ENCODE measurements around the gene KLHDC9. TPM values are rescaled to one million over a fixed set of nuclear protein-coding genes. Genes with fewer than 3 reads are reported as not detected.

KLHDC9 gene
- total and polyA plus RNA-seq, 2 donors (not counting 1 experiment from before 2014, with no cell fraction given), result 1.6 to 2.7 TPM

DNA sequence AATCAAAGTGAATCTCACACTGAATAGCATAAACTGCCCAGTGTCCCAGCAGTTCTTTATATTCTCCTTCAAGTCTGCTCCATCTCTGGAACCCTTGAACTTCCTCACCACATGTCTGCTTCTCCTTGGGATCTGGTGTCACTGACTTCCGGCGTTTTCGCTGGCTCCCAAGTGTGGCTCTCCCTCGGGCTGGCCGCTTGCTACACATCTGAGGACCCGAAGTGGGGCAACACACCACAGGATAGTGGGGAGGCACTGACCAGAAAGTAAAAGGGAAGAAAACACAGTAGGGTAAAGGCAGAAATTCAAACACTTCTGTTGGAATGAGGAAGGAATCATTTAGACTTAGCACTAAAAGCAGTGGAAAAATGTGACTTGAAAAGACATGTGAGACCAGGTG, 24.8 kb downstream of the KLHDC9 start:
- intact Hi-C loops (cut with micrococcal nuclease), result no loop called here
- Mint-ChIP-seq H3K4me1 (peaks cover 48% of the 10 kb centered on the region), H3K27me3 (no peaks in the 10 kb centered on the region), H3K27ac (peak overlapping the region; percentile 64), H3K4me3 (no peak overlapping the region), H3K9me3 (ENCODE audit: insufficient read depth) (no peaks in the 10 kb centered on the region)
- H3K4me2 ChIP-seq (replicated peaks; ENCODE audit: low read depth, low read length, poor library complexity, severe bottlenecking), result no peak overlapping the region
- peaks cover 2 to 62% of the 10 kb centered on the region in 2 experiments for H3K36me3 ChIP-seq (replicated peaks in 1 of 2; ENCODE audit: control extremely low read depth in 1 of 2, control insufficient read depth in 1 of 2, extremely low read depth in 1 of 2, insufficient read depth in 2 of 2, low read length in 1 of 2)
- ChIA-PET CTCF (no interaction called here), POLR2A (interaction anchor here (0.7 kb wide), 1 partner anchor 27 kb away, joined by 7 read pairs; no protein-coding TSS in a partner anchor)
- DNase-seq (no peak), ATAC-seq (ENCODE audit: low read depth) (no peak)
- H3K4me3 ChIP-seq (ENCODE audit: control extremely low read depth in 1 of 5, extremely low read depth in 1 of 5, insufficient read depth in 1 of 5, low read depth in 2 of 5, low read length in 4 of 5), result no peak overlapping the region
- 98% methylated on average over 6 of the region's 6 CpGs for WGBS (ENCODE audit: insufficient coverage)
- H2AFZ ChIP-seq (ENCODE audit: insufficient read depth, low read depth, low read length, poor library complexity, severe bottlenecking), result no peak overlapping the region
- H3K9me3 ChIP-seq (ENCODE audit: control extremely low read depth in 1 of 3, control insufficient read depth in 2 of 3, insufficient read depth in 1 of 3, low read length in 2 of 3), result no peaks in the 10 kb centered on the region
- H3K9ac ChIP-seq (ENCODE audit: low read length), result no peak overlapping the region
- no peaks in the 10 kb centered on the region for H3K27me3 ChIP-seq (replicated peaks in 1 of 4; ENCODE audit: control extremely low read depth in 1 of 4, control insufficient read depth in 3 of 4, insufficient read depth in 4 of 4, low read length in 3 of 4)
- peak overlapping the region in 1 of 2 donors; percentile 5 for H3K27ac ChIP-seq (ENCODE audit: low read length in 2 of 2)
- H4K20me1 ChIP-seq (ENCODE audit: control insufficient read depth, insufficient read depth, low read length, poor library complexity, severe bottlenecking), result no peaks in the 10 kb centered on the region
- no peak for TF ChIP-seq EZH2 (IDR thresholded peaks at IDR 0.05; ENCODE audit: borderline replicate concordance, insufficient read depth, low read depth, low read length, poor library complexity, severe bottlenecking)
- TF ChIP-seq, protein P1, sequence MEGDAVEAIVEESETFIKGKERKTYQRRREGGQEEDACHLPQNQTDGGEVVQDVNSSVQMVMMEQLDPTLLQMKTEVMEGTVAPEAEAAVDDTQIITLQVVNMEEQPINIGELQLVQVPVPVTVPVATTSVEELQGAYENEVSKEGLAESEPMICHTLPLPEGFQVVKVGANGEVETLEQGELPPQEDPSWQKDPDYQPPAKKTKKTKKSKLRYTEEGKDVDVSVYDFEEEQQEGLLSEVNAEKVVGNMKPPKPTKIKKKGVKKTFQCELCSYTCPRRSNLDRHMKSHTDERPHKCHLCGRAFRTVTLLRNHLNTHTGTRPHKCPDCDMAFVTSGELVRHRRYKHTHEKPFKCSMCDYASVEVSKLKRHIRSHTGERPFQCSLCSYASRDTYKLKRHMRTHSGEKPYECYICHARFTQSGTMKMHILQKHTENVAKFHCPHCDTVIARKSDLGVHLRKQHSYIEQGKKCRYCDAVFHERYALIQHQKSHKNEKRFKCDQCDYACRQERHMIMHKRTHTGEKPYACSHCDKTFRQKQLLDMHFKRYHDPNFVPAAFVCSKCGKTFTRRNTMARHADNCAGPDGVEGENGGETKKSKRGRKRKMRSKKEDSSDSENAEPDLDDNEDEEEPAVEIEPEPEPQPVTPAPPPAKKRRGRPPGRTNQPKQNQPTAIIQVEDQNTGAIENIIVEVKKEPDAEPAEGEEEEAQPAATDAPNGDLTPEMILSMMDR (IDR thresholded peaks at IDR 0.05), result no peak
- peaks cover 45% of the 10 kb centered on the region for H3K79me2 ChIP-seq (ENCODE audit: control insufficient read depth, insufficient read depth, low read length)
- peaks cover 30 to 36% of the 10 kb centered on the region in 2 donors for H3K4me1 ChIP-seq (ENCODE audit: control insufficient read depth in 2 of 2, insufficient read depth in 2 of 2, low read length in 2 of 2)

DNA sequence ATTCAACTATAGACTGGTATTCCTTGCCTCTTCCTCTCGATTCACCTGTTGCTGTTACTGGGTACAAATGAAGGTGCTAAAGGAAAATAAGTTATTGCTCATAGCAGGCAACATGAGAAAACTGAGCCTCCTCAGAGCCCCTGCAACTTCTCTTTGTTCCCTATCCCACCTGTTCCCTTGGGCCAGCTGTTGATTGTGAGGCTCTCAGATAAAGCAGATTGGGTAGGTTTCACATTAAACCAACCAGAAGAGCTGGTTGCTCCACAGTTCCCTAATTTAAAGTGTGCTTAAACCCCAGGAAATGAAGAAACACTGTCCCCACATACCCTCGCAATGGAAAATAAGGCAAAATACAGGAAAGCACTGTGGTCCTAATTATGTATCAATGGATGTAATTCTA, 29.5 kb downstream of the KLHDC9 start:
- H3K9me3 ChIP-seq (ENCODE audit: control extremely low read depth in 1 of 3, control insufficient read depth in 2 of 3, insufficient read depth in 1 of 3, low read length in 2 of 3), result no peaks in the 10 kb centered on the region
- POLR2A ChIA-PET, result interaction anchor here (0.5 kb wide), 1 partner anchor 69 kb away, joined by 5 read pairs; no protein-coding TSS in a partner anchor
- H3K36me3 ChIP-seq (replicated peaks in 1 of 2; ENCODE audit: control extremely low read depth in 1 of 2, control insufficient read depth in 1 of 2, extremely low read depth in 1 of 2, insufficient read depth in 2 of 2, low read length in 1 of 2), result peaks cover 2 to 61% of the 10 kb centered on the region in 2 experiments
- no peak for DNase-seq
- no peak overlapping the region for H3K9ac ChIP-seq (ENCODE audit: low read length)
- H3K27ac ChIP-seq (ENCODE audit: low read length in 2 of 2), result peak overlapping the region in 1 of 2 donors; percentile 17
- H4K20me1 ChIP-seq (ENCODE audit: control insufficient read depth, insufficient read depth, low read length, poor library complexity, severe bottlenecking), result no peaks in the 10 kb centered on the region
- H3K27me3 Mint-ChIP-seq, result no peaks in the 10 kb centered on the region
- no peak overlapping the region for H3K4me2 ChIP-seq (replicated peaks; ENCODE audit: low read depth, low read length, poor library complexity, severe bottlenecking)
- no peaks in the 10 kb centered on the region for H3K9me3 Mint-ChIP-seq (ENCODE audit: insufficient read depth)
- no peaks in the 10 kb centered on the region for H3K27me3 ChIP-seq (replicated peaks in 1 of 4; ENCODE audit: control extremely low read depth in 1 of 4, control insufficient read depth in 3 of 4, insufficient read depth in 4 of 4, low read length in 3 of 4)
- H3K4me1 ChIP-seq (ENCODE audit: control insufficient read depth in 2 of 2, insufficient read depth in 2 of 2, low read length in 2 of 2), result peaks cover 10 to 16% of the 10 kb centered on the region in 2 donors
- no peak overlapping the region for H2AFZ ChIP-seq (ENCODE audit: insufficient read depth, low read depth, low read length, poor library complexity, severe bottlenecking)
- H3K79me2 ChIP-seq (ENCODE audit: control insufficient read depth, insufficient read depth, low read length), result peaks cover 29% of the 10 kb centered on the region
- peaks cover 38% of the 10 kb centered on the region for H3K4me1 Mint-ChIP-seq
- ATAC-seq (ENCODE audit: low read depth), result no peak
- intact Hi-C loops (cut with micrococcal nuclease), result no loop called here
- WGBS (ENCODE audit: insufficient coverage), result no CpG with 5 or more reads among the region's 2 CpGs
- CTCF ChIA-PET, result interaction anchor here (0.6 to 2.2 kb wide), 5 partner anchors 10 to 1967 kb away, joined by 3 to 9 read pairs (median 3); partner anchors contain the start of gene KLHDC9
- H3K4me3 ChIP-seq (ENCODE audit: control extremely low read depth in 1 of 5, extremely low read depth in 1 of 5, insufficient read depth in 1 of 5, low read depth in 2 of 5, low read length in 4 of 5), result no peak overlapping the region
- H3K27ac Mint-ChIP-seq, result no peak overlapping the region
- TF ChIP-seq, protein P1 (IDR thresholded peaks at IDR 0.05), result no peak
- TF ChIP-seq EZH2 (IDR thresholded peaks at IDR 0.05; ENCODE audit: borderline replicate concordance, insufficient read depth, low read depth, low read length, poor library complexity, severe bottlenecking), result no peak
- no peak overlapping the region for H3K4me3 Mint-ChIP-seq
